ENCODE data around the gene LPO.

The LPO gene

DNA sequence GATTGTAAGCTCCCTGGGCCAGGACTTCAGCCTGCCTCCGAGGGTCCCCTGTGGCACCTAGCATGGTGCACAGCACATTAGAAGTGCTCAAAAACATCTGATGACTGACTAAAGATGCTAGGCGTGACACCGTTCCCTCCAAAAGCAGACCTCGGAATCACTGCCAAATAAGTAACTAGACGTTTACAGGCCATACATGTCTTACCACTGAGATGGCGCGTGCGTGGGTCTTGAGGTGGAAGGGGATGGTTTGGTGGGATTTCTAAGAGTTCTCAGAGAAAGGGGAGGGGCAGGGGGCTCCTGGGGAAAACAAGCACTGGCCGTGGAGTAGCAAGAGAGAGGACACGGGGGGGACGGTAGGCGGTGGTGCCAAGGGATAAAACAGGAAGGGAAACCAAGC lies 29.9 kb downstream of the LPO start:
- no peaks in the 10 kb centered on the region for H3K4me1 ChIP-seq (ENCODE audit: control insufficient read depth, insufficient read depth, low read length)
- H3K27me3 ChIP-seq (ENCODE audit: control insufficient read depth, insufficient read depth, low read length), result no peaks in the 10 kb centered on the region
- H3K4me3 ChIP-seq (ENCODE audit: low read length), result no peak overlapping the region
- no peaks in the 10 kb centered on the region for H3K36me3 ChIP-seq (ENCODE audit: control insufficient read depth, insufficient read depth, low read length)
- H3K9ac ChIP-seq (ENCODE audit: low read length), result no peak overlapping the region
- no peak overlapping the region for H3K27ac ChIP-seq (ENCODE audit: low read depth, low read length)

DNA sequence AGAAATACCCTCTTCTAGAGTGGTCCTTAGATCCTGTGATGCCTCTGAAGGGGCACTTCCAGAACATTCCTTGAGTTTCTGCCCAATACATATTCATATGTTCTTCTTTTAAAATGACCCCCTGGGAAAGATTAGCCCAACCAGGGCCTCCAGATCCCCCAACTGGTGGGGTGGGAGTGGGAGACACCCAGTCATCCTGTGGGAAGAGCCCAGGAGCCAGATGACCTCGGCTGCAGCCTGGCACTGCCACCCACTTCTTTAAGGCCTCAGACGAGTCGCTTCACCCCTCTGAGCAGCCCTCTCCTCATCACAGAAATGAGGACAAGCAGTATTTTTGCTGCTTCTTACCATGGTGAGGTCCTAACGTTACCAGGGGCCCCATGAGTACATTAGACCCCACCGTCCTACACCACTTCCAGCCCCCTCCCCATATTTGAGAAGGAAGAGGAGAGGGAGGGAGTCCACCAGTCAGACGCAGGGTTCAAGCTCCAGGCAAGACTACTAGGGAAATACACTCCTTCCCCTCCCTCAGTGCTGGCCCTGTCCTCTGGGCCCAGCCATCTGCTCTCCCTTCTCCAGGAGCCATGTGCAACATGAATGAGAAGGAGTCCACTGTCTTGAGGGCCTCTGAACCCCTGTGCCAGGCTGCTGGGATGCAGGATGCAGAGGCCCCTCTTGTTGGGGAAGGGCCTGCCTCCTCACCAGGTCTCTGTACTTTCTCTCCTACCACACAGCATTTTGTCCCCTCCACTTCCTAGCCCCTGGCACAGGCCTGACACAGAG lies 30.6 kb downstream of the LPO start:
- Histone ChIP-seq H3K36me3 (ENCODE audit: control insufficient read depth, insufficient read depth, low read length) (no peaks in the 10 kb centered on the region), H3K4me1 (ENCODE audit: control insufficient read depth, insufficient read depth, low read length) (no peaks in the 10 kb centered on the region), H3K27me3 (ENCODE audit: control insufficient read depth, insufficient read depth, low read length) (no peaks in the 10 kb centered on the region), H3K27ac (ENCODE audit: low read depth, low read length) (no peak overlapping the region), H3K9ac (ENCODE audit: low read length) (no peak overlapping the region), H3K4me3 (ENCODE audit: low read length) (no peak overlapping the region)

DNA sequence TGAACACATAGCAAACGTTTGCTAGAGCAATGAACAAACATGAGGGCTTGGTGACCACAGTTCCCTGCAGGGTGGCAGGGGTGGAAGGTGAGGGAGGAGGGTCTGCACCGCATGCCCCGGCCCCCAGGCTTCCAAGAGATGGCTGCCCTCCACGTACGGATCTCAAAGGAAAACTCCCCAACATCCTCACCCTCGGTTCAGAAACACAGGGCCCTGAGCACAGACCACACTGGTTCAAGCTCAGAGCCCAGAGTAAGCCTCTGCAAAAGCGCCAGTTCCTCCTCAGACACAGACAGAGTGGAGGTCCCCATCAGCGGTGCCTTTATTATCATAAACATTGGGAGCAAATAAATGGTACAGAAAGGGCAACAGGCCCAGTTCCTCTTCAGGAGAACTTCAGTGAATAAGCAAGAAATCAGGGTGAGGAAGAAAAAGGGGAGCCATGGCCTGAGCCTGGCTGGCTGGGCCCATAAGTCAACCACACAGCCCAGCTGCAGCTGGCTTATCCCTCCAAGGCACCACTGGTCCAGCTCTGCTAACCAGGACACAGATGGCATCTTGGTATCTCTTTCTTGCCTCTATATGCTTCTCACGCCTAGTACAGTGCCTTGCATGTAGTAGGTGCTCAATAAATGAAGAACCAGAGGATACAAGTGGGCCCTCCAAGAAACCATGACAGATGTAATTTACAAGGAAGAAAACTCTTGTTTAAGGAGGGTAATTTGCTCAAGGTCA lies 31.3 kb downstream of the LPO start:
- H3K4me1 ChIP-seq (ENCODE audit: control insufficient read depth, insufficient read depth, low read length), result no peaks in the 10 kb centered on the region
- H3K27ac ChIP-seq (ENCODE audit: low read depth, low read length), result no peak overlapping the region
- H3K27me3 ChIP-seq (ENCODE audit: control insufficient read depth, insufficient read depth, low read length), result no peaks in the 10 kb centered on the region
- no peak overlapping the region for H3K9ac ChIP-seq (ENCODE audit: low read length)
- H3K4me3 ChIP-seq (ENCODE audit: low read length), result no peak overlapping the region
- no peaks in the 10 kb centered on the region for H3K36me3 ChIP-seq (ENCODE audit: control insufficient read depth, insufficient read depth, low read length)

DNA sequence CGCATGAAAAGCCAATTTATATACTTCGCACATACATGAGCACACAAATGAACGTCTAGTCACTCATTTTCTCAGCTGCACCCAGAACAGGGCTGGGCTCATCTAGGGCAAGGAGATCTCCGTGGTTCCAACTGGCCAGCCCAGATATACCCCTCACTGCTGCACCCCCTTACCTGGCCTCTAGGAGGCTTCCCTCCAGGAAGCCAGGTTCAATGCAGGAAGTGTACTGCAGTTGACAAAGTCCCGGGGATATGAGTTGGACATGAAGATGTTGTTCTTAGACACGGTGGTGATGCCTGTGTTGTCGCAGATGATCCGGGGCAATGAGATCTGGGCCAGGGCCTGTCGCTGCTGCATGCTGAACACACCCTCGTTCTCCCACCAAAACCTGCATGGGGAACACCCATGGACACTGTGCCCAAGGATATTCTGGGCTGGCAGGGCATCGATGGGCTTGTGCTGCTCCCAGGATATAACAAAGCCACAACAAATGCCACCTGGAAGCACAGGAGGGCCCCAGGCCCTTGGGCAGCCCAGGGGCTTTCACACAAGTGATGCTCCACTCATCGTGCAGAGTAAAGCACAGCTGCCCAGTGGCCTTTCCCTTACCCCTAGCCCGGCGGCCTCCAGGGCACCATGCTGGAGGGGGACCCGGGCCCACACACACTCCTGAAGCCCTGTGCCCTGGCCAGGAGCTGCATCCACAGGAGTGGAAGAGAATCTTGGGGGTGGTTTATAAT lies 32.3 kb downstream of the LPO start:
- H3K36me3 ChIP-seq (ENCODE audit: control insufficient read depth, insufficient read depth, low read length), result no peaks in the 10 kb centered on the region
- no peak overlapping the region for H3K4me3 ChIP-seq (ENCODE audit: low read length)
- H3K27me3 ChIP-seq (ENCODE audit: control insufficient read depth, insufficient read depth, low read length), result no peaks in the 10 kb centered on the region
- H3K27ac ChIP-seq (ENCODE audit: low read depth, low read length), result no peak overlapping the region
- H3K4me1 ChIP-seq (ENCODE audit: control insufficient read depth, insufficient read depth, low read length), result no peaks in the 10 kb centered on the region
- H3K9ac ChIP-seq (ENCODE audit: low read length), result no peak overlapping the region

DNA sequence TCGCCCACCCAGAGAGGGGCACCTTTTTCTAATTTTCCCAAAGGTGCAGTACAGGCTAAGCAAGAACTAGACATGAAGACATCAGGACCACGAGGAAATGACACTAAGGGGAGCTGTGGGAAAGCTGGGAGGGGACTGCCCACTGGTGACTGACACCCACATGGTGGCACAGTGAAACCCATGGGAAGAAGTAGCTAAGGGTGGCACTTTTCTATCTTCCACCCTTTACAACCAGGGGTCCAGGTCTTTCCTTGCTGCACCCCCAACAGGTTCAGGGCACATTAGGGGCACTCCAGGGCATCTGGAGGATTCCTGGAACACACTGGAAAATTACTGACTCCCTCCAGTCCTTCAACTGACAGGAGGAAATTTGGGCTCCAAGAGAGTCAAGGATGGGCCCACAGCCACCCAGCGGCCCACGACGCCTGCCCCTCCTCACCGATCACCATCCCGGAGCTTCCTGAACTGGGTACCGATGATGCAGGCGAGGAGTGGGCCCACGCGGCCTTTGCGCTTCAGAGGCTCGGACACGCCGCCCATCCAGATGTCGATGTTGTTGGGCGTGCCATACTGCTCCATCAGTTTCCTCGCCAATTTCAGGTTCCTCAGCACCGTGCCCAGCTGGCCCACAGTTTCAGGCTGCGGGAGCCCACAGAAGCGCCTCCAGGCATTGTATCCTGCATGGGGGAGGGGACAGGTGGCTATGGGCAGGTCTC lies 33.0 kb downstream of the LPO start:
- Histone ChIP-seq H3K27ac (ENCODE audit: low read depth, low read length) (no peak overlapping the region), H3K4me1 (ENCODE audit: control insufficient read depth, insufficient read depth, low read length) (no peaks in the 10 kb centered on the region), H3K36me3 (ENCODE audit: control insufficient read depth, insufficient read depth, low read length) (no peaks in the 10 kb centered on the region), H3K4me3 (ENCODE audit: low read length) (no peak overlapping the region), H3K27me3 (ENCODE audit: control insufficient read depth, insufficient read depth, low read length) (no peaks in the 10 kb centered on the region), H3K9ac (ENCODE audit: low read length) (no peak overlapping the region)

DNA sequence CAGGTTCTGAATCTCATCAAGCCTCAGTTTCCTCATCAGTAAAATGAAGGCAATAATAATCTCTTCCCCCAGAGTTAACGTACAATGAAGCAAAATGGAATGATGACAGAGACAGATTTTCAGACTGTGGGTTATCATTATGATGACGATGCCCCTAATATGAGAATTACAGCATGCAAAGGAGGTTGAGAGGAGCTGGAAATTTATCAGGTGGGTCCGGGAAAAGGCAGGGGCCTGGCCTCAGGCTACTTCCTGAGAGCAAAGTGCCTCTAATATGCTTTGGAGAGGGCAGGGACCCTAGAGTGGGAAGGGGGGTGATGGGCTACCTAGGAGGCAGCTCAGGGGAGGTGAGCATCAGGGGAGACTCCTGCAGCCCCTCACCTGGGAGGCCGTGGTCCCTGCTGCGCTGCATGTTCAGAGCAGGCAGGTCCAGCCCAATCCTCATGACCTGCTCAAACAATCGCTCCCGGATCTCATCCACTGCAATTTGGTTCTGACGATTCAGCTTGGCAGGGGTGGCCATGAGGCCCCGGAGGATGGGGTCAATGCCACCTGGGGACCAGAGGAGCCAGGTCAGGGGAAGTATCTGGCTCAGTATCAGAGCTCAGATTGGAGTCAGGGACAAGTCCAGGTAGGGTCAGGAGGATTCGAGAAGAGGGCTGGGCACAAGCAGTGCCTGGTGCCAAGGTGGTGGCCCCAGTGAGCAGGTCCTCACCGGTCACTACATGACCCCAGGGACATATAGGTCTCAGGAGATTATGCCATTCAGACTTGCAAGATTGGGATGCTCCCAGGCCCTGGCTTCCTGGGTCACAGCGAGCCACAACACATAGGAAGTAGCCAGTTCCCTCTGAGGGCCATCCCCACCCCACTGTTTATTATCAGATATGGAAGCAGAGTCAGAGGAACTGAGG lies 34.2 kb downstream of the LPO start:
- no peaks in the 10 kb centered on the region for H3K4me1 ChIP-seq (ENCODE audit: control insufficient read depth, insufficient read depth, low read length)
- no peaks in the 10 kb centered on the region for H3K36me3 ChIP-seq (ENCODE audit: control insufficient read depth, insufficient read depth, low read length)
- H3K9ac ChIP-seq (ENCODE audit: low read length), result no peak overlapping the region
- H3K27ac ChIP-seq (ENCODE audit: low read depth, low read length), result no peak overlapping the region
- H3K4me3 ChIP-seq (ENCODE audit: low read length), result no peak overlapping the region
- H3K27me3 ChIP-seq (ENCODE audit: control insufficient read depth, insufficient read depth, low read length), result no peaks in the 10 kb centered on the region

DNA sequence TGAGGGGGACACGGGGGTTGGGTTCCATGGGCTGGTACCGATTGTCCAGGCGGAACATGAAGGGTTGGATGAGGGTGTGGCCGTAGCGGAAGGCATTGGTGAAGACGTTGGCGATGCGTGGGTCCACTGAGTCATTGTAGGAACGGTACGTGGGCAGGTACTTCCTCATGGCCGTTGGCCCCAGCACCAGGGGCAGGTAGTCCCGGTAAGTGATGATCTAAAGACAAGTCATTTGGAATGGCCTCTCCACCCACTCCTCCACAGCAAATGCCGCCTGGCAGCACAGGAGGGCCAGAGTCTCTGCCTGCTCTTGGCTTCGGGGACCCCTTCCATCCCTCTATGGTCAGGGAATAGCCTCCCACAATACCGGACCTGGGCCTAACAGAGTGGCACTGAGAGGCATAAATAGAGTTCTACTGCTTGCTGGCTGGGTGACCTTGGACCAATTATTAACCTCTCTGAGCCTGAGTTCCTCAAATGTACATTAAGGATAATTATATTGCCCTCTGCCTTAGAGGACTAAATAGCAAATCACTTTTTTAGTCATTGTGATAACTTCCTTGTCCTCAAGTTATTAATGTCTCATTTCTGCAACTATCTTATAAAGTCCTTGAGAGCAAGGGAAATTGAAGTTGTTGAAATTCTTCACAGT lies 35.2 kb downstream of the LPO start:
- H3K4me3 ChIP-seq (ENCODE audit: low read length), result no peak overlapping the region
- no peaks in the 10 kb centered on the region for H3K4me1 ChIP-seq (ENCODE audit: control insufficient read depth, insufficient read depth, low read length)
- H3K27me3 ChIP-seq (ENCODE audit: control insufficient read depth, insufficient read depth, low read length), result no peaks in the 10 kb centered on the region
- no peak overlapping the region for H3K9ac ChIP-seq (ENCODE audit: low read length)
- H3K27ac ChIP-seq (ENCODE audit: low read depth, low read length), result no peak overlapping the region
- no peaks in the 10 kb centered on the region for H3K36me3 ChIP-seq (ENCODE audit: control insufficient read depth, insufficient read depth, low read length)

DNA sequence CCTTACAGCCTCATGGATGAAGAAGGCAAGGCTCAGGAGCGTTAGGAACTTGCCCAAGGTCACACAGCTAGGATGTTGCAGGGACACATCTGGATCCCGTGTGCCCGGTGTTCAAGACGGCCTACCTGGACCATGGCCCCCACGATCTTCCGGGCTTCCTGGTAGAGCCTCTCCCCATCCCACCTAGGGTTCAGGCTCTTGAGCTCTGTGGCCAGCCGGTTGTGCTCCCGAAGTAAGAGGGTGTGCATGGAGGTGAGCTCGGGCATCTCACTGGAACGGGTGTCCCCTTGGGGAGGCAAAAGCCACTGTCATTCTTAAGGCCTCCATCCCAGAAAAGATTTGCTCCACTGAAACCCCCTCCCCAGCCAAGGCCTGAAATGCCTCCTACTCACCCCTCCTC lies 37.0 kb downstream of the LPO start:
- H3K4me3 ChIP-seq (ENCODE audit: low read length), result no peak overlapping the region
- peaks cover 3% of the 10 kb centered on the region for H3K27me3 ChIP-seq (ENCODE audit: control insufficient read depth, insufficient read depth, low read length)
- no peaks in the 10 kb centered on the region for H3K36me3 ChIP-seq (ENCODE audit: control insufficient read depth, insufficient read depth, low read length)
- H3K4me1 ChIP-seq (ENCODE audit: control insufficient read depth, insufficient read depth, low read length), result no peaks in the 10 kb centered on the region
- no peak overlapping the region for H3K27ac ChIP-seq (ENCODE audit: low read depth, low read length)
- H3K9ac ChIP-seq (ENCODE audit: low read length), result no peak overlapping the region

DNA sequence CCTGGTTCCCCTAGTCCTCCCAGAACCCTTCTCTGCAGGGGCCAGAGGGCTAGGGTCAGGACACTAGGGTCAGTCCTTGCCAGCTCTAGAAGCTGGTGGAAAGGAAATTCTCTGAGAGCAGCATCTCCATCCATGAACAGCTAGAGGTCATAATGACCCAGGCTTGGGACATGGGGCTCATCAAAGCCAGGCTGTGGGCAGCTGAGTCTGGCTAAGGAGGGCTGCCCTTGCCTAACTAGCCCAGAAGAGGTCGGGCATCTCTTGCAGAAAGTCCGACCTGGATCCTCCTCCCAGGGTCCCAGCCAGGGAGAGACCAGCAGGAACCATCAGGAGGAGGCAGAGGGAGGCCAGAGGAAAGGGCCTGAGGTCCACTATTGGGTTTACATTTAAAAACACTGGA lies 38.0 kb downstream of the LPO start:
- no peak overlapping the region for H3K4me3 ChIP-seq (ENCODE audit: low read length)
- no peak overlapping the region for H3K27ac ChIP-seq (ENCODE audit: low read depth, low read length)
- H3K27me3 ChIP-seq (ENCODE audit: control insufficient read depth, insufficient read depth, low read length), result peaks cover 3% of the 10 kb centered on the region
- no peak overlapping the region for H3K9ac ChIP-seq (ENCODE audit: low read length)
- no peaks in the 10 kb centered on the region for H3K4me1 ChIP-seq (ENCODE audit: control insufficient read depth, insufficient read depth, low read length)
- H3K36me3 ChIP-seq (ENCODE audit: control insufficient read depth, insufficient read depth, low read length), result no peaks in the 10 kb centered on the region

DNA sequence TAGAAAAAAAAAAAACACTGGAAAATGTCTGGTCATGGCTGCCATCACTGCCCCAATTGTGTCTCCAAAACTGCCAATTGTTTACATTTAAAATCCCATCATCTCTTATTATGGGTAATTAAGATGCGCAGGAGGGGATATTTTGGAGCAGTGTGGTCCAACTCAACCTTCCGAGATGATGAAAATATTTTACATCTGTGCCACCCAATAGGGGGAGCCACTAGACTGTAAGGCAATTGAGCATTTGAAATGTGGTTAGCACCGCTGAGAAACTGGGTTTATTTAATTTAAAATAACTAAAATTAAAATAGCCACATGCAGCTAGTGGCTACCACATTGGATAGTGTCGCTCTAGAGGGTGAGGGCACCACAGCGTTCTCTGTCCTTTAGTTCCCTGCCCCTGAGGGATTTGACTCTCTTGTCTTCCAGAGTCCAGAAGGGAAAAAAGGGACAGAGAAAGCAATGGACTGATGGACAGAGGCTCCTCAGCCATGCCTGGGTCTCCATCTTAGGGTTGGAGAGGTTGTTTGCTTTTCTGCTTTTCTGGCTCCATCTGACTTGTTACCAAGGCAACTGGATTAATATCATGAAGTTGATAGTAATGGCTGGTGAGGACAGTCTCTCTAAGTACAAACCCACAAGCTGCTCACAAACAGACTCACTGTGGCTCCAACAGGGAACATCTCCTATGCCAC lies 38.9 kb downstream of the LPO start:
- Histone ChIP-seq H3K4me3 (ENCODE audit: low read length) (no peak overlapping the region), H3K27ac (ENCODE audit: low read depth, low read length) (no peak overlapping the region), H3K27me3 (ENCODE audit: control insufficient read depth, insufficient read depth, low read length) (peaks cover 3% of the 10 kb centered on the region), H3K9ac (ENCODE audit: low read length) (no peak overlapping the region), H3K36me3 (ENCODE audit: control insufficient read depth, insufficient read depth, low read length) (no peaks in the 10 kb centered on the region), H3K4me1 (ENCODE audit: control insufficient read depth, insufficient read depth, low read length) (no peaks in the 10 kb centered on the region)
